HG03025 (cell line): Measurements from ENCODE around the gene RELB.

Source experiments
- ATAC-seq: cut with Tn5 transposase; IDR thresholded peaks from one replicate; pipeline ENCODE4 v1.9.1; 2021; ENCODE audit warnings: mild to moderate bottlenecking, moderate library complexity; ENCODE audit not compliant: unreplicated experiment, low FRiP score

Gene RELB

GRCh38 chr19:45056831-45057230 is 55.6 kb downstream of the RELB start:
- ATAC-seq = no peak

DNA sequence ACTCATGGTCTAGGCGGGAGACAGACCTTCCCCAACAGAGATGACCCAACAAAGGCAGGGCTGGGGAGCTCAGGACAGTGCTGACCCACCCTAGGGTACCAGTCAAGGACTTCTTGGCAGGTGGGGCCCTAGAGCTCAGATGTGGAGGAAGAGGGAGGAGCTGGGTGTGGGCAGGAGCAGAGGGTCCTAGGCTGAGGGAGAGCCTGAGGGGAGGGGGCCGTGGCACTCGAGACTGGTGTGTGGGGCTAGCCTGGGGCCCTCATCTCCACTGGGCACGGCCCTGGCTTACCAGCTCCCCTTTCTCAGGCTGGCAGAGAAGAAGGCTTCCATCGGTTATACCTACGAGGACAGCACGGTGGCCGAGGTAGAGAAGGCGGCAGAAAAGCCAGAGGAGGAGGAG is 56.2 kb downstream of the RELB start:
- no peak for ATAC-seq

DNA sequence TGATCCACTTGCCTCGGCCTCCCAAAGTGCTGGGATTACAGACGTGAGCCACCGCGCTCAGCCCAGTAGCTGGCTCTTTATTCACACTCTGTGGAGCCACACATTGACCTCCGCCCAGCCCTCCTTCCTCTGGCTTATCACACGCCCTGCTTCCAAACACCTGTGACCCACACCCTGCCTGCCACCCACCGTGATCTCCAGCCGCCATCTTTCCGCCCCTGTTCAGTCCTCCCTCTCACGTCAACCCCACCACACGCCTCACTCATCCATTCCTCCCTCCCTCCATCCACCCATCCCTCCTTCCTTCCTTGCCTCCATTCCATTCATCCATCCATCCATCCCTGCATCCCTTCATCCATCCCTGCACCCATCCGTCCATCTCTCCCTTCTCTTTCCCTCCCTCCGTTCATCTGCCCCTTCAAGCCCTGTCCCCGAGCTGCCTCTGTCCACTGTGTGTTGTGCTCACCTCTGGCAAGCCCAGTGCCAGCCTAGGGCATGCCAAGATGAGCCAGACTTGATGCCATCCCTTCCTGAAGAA is 57.4 kb downstream of the RELB start:
- ATAC-seq = no peak

GRCh38 chr19:45059258-45059965 is 58.1 kb downstream of the RELB start:
- no peak for ATAC-seq

GRCh38 chr19:45061965-45062364 is 60.7 kb downstream of the RELB start:
- no peak for ATAC-seq

GRCh38 chr19:45063851-45064801 is 62.9 kb downstream of the RELB start:
- ATAC-seq = no peak

DNA sequence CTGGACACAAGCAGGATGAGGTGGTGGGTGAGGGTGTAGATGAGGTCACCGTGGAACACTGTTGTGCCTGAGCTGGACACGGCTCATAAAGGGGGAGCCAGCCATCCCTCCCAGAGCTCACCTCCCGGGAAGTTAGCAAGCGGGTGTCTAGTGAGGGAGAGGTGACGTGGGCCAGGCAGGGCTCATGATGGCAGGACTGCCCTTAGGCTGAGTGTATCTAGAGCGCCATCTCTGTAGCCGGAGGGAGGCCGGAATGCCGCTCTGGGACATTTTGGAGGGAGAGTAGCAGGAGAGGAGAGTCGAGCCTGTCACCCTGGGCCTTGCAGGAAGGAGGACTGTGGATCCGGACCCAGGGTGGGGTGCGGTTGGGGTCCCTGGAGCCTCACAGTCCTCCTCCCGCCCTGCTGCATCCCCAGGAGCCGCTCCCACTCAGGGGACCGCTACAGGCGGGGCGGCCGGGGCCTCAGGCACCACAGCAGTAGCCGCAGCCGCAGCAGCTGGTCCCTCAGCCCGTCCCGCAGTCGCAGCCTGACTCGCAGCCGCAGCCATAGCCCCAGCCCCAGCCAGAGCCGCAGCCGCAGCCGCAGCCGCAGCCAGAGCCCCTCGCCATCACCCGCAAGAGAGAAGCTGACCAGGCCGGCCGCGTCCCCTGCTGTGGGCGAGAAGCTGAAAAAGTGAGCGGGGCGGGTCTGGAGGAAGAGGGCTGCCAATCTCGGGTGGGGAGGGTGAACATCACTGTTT is 65.8 kb downstream of the RELB start:
- ATAC-seq = no peak

DNA sequence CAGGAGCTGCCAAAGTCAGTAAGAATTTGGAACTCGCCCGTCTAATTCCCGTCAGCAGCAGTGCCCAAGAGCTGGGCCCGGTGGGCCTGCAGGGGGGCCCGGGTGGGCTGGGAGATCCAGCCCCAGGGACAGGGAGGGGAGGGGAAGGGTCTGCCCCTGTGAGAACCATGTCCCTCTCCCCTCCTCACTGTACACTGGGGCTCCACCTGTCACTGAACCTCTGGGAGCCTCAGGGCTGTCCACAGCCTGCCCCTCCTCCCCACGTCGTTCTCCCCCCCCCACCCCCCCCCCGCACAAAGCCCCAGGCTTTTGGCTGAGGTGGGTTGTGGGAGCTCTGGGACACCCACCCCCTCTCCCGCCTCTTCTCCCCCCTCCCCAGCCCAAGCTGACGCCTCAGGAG is 66.8 kb downstream of the RELB start:
- ATAC-seq = no peak

DNA sequence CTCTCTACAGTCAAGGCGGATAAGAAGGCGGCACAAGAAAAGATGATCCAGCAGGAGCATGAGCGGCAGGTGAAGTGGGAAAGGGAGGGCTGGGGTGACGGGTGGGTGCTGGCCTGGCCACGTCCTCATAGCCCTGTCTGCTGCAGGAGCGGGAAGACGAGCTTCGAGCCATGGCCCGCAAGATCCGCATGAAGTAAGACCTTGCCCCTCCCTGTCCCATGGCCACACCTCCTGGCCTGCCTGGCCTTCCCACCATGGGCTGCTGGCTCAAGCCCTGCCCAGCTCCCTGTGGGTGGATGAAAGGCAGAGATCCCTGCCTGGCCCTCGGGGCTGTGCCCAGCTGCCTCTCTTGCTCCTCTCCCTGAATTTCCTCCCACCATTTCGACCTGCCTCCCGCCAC is 67.8 kb downstream of the RELB start:
- no peak for ATAC-seq

DNA sequence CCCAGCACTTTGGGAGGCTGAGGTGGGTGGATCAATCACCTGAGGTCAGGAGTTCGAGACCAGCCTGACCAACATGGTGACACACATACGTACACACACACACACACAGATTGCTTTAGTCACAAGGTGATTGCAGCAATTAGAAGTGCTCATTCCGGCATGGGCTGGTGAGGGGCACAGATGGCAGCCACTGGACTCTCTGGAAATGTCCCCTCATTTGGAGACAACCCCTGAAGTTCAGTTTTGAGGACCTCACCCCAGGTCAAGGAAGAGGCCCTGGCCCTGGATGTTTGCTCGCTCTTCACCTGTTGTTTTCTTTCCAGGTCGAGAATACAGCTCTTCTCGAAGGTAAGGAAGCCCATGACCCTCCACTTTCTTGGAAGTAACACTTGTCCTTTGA is 69.0 kb downstream of the RELB start:
- ATAC-seq = no peak

DNA sequence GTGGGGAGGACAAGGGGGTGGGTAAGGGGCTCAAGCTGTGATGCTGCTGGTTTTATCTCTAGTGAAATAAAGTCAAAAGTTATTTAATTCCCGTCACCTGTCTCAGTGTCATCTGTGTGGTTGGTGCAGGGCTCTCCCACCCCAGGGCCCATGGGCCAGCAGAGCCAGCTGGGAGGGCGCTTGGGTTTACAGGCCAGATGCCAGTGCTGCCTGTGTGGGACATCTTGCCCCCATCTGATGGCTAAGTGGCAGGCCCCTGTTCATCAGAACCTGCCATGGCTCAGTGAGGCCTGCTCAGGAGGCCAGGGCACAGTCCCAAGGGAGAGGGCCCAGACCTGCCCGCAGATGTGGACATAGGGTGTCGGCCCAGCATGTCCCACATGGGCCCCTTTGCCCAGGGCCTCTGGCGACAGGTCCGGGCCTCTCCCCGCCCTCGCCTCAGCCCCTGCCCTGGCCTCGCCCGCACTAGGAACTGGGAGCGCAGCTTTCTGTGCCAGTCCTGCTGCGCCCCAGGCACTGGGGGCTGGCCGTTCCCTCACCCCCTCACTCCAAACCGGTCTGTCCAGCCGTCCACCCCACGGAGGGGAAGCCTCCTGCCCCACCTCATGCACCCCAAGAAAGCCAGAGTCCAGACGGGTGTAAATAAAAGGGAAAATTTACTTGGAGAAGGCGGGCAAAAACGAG is 69.7 kb downstream of the RELB start:
- no peak for ATAC-seq

- ATAC-seq = no peak
Observed at GRCh38 chr19:45071545-45071938, 70.3 kb downstream of the RELB start.

DNA sequence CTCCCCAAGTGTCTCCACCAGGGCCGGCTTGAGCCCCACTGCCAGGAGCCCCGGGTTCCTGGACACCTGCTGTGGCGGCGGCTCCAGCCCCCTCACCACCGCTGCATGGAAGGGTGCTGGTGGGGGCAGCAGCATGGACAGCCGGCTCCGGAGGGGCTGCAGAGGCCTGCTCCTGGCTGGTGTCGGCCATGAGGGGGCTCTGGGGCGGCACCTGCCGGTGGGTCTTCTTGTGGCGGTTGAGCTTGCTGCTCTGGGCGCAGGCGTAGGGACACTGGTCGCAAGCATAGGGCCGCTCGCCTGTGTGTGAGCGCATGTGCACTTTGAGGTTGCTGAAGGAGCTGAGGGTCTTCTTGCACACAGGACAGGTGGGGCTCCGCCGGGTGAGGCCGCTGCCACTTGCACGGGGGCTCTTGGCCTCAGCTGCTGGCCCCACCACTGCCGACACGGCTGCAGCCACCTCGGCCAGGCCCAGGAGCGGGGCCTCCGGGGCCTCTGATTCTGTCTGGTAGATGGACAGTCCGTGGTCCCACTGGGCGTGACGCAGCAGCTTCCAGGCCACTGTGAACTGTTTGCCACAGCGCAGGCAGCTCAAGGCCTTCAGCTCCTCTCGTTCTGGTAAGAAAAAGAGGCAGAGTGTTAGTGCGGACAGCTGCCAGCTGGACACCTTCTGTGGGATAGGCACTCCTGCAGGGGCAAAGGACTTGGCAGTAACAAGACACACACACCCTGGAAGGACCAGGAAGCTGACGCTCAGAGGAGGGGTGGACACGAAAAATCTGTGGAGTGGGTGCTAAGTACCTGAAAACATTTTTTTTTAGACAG is 70.9 kb downstream of the RELB start:
- ATAC-seq = no peak

DNA sequence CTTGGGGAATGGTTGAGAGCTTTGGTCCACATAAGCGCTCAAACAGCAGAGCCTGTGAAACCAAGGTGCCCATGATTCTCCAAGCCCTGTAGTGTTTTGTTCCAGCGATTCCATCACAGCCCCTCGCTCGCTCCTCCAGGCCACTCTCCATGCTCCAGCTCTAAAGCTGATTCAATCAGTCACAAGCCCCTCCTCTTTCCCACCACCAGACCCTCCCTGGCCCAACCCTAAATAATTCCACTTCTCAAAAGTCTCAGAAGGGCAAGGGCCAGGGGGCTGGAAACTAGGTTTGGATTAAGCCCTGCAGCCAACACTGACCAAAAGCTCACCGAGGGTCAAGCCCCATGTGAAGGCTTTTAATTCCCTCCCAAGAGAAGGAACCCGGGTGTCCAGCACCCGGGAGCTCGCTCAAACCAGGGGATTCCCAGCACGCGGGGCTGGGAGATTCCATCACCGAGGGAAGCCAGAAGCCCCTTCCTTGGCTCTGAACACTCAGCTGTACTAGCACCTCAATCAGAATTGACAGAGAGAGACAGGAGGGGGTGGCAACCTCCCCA is 73.6 kb downstream of the RELB start:
- ATAC-seq = no peak

DNA sequence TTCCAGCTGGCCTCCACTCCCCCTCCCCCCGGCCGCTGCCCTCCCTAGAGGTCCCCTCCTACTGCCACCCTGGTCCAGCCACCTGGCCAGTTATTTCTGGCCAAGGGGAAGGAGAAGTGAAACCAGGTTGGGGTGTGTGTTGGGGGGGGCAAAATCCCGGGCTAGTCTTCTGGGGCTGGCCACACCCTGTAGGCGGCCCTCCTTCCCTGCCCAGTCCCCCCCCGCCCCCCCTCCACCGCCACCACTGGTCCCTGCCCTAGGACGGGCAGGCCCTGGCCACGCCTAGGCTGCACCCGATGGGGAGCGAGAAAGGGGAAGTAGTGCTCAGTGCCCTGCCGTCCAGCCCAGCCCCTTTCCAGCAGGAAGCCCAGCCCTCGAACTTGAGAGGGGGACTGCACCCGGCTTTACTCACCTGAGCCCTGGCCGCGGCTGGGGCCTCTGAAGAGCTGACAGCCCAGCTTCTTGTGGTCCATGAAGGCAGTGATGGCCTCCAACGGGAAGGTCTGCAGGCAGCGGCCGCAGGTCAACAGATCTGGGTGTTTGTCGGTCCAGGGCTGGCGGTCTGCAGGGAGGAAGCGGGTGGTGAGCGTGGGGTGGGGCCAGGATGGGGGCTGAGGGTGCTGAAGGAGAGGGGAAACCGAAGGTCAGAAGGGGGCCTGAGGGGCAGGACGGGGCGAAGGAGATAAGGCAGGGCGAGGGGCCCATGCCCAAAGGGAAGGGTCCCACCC is 74.2 kb downstream of the RELB start:
- peak; percentile 59 for ATAC-seq

DNA sequence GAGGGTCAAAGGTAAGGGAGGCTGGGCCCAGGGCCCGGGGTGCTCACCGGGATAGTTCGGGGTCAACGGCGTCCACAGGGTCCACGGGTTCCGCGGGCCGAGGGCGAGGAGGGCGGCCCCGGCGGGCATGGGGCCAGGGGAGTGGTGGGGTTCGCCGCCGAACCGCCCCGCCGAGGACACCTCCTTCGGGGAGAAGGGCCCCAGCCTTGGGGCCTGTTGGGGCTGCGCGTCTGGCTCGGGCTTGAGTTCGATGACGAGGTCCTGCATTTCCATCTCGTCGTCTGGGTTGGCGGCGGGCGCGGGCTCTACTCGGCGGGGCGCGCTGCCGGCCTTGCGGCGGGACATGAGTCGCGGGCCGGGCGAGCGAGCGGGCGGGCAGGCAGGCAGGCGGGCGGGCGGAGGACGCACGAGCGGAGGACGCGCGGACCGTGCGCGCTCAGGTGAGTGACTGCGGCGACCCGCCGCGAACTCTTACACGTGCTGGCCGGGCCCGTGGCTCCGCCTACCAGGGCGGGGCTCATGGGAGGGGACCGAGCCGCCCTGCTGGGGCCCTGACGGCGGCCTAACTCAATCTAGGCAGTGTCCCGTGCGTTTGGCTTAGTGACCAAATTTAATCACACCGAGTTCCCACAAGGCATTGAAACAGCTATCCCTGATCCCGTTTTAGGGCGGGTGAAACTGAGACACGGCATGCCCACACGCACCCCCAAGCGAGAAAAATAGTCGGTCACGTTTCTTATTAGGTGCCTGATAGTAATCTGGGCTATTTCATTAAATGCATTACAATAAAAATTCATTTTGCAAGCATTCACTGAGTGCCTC is 75.0 kb downstream of the RELB start, which contains the start of gene ZNF296:
Gene ZNF296 (minus strand): TSS at position 450 of the 822 bp plus-strand sequence. CDS start 105 bp downstream, at position 345.
- ATAC-seq = peak; percentile 35
